NCI-H748 (cell line): Measurements from ENCODE around the gene NUP188.

Source experiments
- DNase-seq: peaks from one replicate; lab custom pipeline; 2025; ENCODE audit not compliant: unreplicated experiment; lab: John Stamatoyannopoulos, UW

NUP188 gene

GRCh38 chr9:128916204-128916603 is 31.3 kb upstream of the NUP188 start:
- no peak for DNase-seq

DNA sequence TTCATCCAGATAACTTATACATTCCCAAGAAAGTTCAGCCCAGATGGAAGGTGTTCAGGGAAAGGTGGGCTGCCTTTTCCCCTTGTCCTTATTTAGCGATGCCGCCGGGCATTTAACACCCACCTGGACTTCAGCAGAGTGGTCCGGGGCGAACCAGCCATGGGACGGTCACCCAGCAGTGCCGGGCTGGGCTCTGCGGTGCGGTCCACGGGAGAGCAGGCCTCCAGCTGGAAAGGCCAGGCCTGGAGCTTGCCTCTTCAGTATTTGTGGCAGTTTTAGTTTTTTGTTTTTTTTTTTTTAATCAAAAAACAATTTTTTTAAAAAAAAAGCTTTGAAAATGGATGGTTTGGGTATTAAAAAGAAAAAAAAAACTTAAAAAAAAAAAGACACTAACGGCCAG is 30.8 kb upstream of the NUP188 start:
- DNase-seq = no peak

- no peak for DNase-seq
These were observed 30.2 kb upstream of the NUP188 start for GRCh38 chr9:128917151-128917849.

GRCh38 chr9:128918921-128919320 is 28.6 kb upstream of the NUP188 start:
- no peak for DNase-seq

GRCh38 chr9:128919402-128920089 is 28.0 kb upstream of the NUP188 start:
- no peak for DNase-seq

- DNase-seq = no peak
These were observed 27.0 kb upstream of the NUP188 start, which contains the start of gene PHYHD1 for GRCh38 chr9:128920381-128921058. Gene PHYHD1 (plus strand): TSS chr9:128920982. CDS start chr9:128922324, 1,342 bp downstream.

- no peak for DNase-seq
These were observed 25.4 kb upstream of the NUP188 start for GRCh38 chr9:128921881-128922763.

DNA sequence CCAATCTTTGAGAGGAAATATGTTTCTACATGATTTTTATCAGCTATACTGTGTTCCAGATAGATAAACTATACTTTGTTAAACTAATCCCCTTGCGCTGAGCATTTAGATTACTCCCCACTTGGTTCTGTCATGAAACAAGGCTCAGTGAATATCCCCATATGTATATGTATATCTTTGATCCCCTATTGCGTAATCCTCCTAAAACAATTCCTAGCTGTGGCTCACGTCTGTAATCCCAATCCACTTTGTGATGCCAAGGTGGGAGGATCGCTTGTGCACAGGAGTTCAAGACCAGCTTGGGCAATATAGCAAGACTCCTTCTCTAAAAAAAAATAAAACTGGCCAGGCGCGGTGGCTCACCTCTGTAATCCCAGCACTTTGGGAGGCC is 24.0 kb upstream of the NUP188 start:
- no peak for DNase-seq

- DNase-seq = peak; percentile 62
These were observed 19.6 kb upstream of the NUP188 start for GRCh38 chr9:128927731-128928411.

GRCh38 chr9:128928624-128929023 is 18.9 kb upstream of the NUP188 start:
- DNase-seq = no peak

- DNase-seq = no peak
These were observed 17.9 kb upstream of the NUP188 start for GRCh38 chr9:128929560-128929959.

DNA sequence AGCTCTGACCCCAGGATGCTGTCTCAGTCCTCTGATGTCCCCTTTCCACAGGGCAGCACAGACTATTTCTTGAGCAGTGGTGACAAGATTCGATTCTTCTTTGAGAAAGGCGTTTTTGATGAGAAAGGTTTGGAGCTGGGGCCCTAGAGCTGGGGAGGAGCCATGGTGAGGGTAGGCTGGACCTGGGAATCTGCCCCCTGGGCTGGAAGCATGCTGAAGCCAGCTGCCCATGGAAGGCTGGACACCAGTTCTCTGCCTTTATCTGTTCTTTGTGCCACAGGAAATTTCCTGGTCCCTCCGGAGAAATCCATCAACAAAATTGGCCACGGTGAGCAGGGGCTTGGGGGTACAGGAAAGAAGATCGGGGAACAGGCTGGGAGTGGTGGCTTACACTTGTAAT is 13.8 kb upstream of the NUP188 start:
- DNase-seq = no peak

GRCh38 chr9:128936171-128936865 is 11.2 kb upstream of the NUP188 start:
- no peak for DNase-seq

DNA sequence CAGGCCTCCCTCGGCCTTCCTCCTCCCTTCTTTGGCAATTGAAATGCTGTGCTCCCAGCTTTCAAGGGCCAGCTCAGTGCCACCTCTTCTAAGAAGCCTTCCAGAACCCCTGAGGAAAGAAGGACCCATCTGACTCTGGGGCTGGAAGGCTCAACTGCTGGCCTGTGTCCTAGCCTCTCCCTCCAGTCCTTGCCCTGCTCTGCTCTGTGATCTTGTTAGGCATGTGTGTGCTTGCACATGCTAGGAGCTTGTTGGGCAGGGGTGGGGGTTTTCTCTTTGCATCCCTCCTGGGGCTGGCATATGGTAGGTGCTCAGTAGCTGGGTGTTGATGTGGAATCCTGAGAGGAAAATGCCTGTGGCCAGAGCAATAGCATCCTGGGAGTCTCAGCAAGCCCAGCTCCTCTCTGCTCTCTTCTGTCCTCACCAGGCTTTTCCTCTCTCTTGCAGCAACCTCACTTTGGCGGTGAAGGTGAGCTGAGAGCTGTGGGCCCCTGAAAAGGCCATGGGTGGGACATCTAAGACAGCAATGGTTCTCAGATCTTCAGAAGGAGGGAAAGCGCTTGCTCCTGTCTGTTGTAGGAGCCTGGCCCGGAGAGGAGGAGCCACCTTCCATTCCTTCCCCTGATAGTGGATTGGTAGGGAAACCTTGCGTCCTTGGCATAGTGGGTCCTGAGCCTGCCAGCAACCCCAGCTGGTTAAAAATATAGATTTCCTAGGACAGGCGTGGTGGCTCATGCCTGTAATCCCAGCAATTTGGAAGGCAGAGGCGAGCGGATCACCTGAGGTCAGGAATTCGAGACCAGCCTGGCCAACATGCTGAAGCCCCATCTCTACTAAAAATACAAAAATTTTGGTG is 10.0 kb upstream of the NUP188 start:
- DNase-seq = no peak

DNA sequence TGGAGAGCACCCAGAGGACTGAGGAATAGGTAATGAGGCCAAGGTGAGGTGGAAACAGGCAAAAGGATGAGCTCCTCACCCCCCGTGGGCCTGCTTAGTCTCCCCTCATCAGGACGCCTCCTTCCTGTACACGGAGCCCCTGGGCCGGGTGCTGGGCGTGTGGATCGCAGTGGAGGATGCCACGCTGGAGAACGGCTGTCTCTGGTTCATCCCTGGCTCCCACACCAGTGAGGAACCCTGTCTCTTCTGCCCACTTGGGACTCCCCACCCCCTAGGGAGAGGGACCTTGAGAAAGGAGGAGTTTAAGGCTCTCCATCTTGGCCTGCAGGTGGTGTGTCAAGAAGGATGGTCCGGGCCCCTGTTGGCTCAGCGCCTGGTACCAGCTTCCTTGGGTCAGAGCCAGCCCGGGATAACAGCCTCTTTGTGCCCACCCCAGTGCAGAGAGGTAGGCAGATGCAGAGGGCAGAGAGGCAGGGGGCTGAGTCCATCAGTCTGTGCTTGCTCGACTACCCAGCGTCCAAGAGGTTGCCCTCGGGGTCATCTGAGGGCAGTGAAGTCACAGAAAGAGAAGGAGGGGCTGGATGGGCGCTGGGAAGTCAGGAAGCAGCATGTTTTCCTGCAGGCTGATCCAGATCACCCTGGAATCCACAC is 7.1 kb upstream of the NUP188 start:
- no peak for DNase-seq

DNA sequence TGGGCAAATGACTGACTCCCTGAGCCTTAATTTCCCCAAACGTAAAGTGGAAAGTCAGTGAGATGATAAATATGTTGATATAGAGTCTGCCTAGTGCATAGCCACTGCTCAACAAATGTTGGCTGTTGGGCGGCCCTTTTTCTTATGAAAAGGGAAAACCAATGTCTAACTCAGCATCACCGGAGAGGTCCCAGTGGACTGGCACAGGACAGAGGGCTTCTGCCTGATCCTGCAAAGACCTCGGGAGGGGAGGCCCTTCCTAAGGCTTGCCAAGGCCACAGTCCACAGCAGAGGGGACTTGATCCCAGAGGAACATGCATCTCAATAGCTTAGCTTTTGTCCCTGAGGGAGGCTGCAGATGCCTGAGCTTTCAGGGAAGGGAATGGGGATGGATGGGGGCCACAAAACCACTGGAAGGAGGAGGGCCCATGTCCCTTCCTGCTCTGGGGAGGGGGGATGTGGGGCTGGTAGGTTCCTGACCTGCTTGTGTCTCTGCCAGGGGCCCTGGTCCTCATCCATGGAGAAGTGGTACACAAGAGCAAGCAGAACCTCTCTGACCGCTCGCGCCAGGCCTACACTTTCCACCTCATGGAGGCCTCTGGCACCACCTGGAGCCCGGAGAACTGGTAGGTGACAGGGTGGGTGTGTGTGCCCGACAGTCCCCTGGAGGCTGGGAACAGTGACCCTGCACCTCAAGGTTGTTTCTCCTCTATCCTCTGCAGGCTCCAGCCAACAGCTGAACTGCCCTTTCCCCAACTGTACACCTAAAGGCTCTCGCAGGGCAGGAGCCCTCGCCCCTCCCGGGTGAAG is 6.3 kb upstream of the NUP188 start:
- DNase-seq = no peak

- no peak for DNase-seq
These were observed 3.5 kb upstream of the NUP188 start for GRCh38 chr9:128943832-128944620.
